H9 (cell line): ENCODE results near the gene P2RY12. TPM values are rescaled to one million over a fixed set of nuclear protein-coding genes. Genes with fewer than 3 reads are reported as not detected.

ENCODE experiments used
- DNase-seq: peaks from one replicate; pipeline ENCODE4 v3.0.0-alpha.2; 2017
- H2AFZ ChIP-seq: one replicate; pipeline ENCODE4 v1.6.1; 2013; ENCODE audit warnings: mild to moderate bottlenecking, low read length, control low read depth, moderate library complexity
- H2AK5ac ChIP-seq: 2 replicates; pipeline ENCODE4 v1.6.1; 2013; ENCODE audit warnings: low read length, control low read depth, mixed read lengths; ENCODE audit not compliant: insufficient read length
- H2BK120ac ChIP-seq: one replicate; pipeline ENCODE4 v1.6.1; 2013; ENCODE audit warnings: low read depth, mild to moderate bottlenecking, low read length, control low read depth, inconsistent platforms; ENCODE audit not compliant: poor library complexity, severe bottlenecking
- H2BK12ac ChIP-seq: 2 replicates; pipeline ENCODE4 v1.6.1; 2013; ENCODE audit warnings: low read length, control low read depth, mixed read lengths, low read depth; ENCODE audit not compliant: insufficient read length
- H2BK15ac ChIP-seq: 2 replicates; pipeline ENCODE4 v1.6.1; 2013; ENCODE audit warnings: low read depth, low read length, control low read depth
- H2BK20ac ChIP-seq: one replicate; pipeline ENCODE4 v1.6.1; 2013; ENCODE audit warnings: low read depth, mild to moderate bottlenecking, low read length, control low read depth, inconsistent platforms; ENCODE audit not compliant: poor library complexity, severe bottlenecking
- H2BK5ac ChIP-seq: 2 replicates; pipeline ENCODE4 v1.6.1; 2013; ENCODE audit warnings: low read length, control low read depth, mixed read lengths; ENCODE audit not compliant: insufficient read length
- H3K14ac ChIP-seq: 2 replicates; pipeline ENCODE4 v1.6.1; 2013; ENCODE audit warnings: low read length, control low read depth; ENCODE audit not compliant: insufficient read depth
- H3K18ac ChIP-seq: 2 replicates; pipeline ENCODE4 v1.6.1; 2013; ENCODE audit warnings: low read depth, mild to moderate bottlenecking, mixed read lengths, low read length, control low read depth; ENCODE audit not compliant: insufficient read length
- H3K23ac ChIP-seq: 2 replicates; pipeline ENCODE4 v1.6.1; 2013; ENCODE audit warnings: low read length, control low read depth, mixed read lengths, low read depth; ENCODE audit not compliant: insufficient read length
- H3K23me2 ChIP-seq: 2 replicates; pipeline ENCODE4 v1.6.1; 2013; ENCODE audit warnings: low read depth, mild to moderate bottlenecking, mixed read lengths, low read length, control low read depth; ENCODE audit not compliant: insufficient read length, poor library complexity, severe bottlenecking
- H3K27ac ChIP-seq: 2 replicates; pipeline ENCODE4 v1.5.1; 2013; ENCODE audit warnings: low read length, control low read depth, mixed read lengths, low read depth; ENCODE audit not compliant: insufficient read length
- H3K27me3 ChIP-seq: 2 replicates; pipeline ENCODE4 v1.6.1; 2013; ENCODE audit warnings: low read length, control low read depth, inconsistent platforms; ENCODE audit not compliant: insufficient read depth
- H3K4ac ChIP-seq: 2 replicates; pipeline ENCODE4 v1.6.1; 2013; ENCODE audit warnings: low read depth, mild to moderate bottlenecking, control low read depth, inconsistent platforms, low read length, moderate library complexity
- H3K4me1 ChIP-seq: 2 replicates; pipeline ENCODE4 v1.6.1; 2013; ENCODE audit warnings: low read length, control low read depth, inconsistent platforms; ENCODE audit not compliant: insufficient read depth
- H3K4me2 ChIP-seq: 2 replicates; pipeline ENCODE4 v1.6.1; 2013; ENCODE audit warnings: low read length, control low read depth, mixed read lengths; ENCODE audit not compliant: insufficient read length, insufficient read depth
- H3K56ac ChIP-seq: 2 replicates; pipeline ENCODE4 v1.6.1; 2013; ENCODE audit warnings: low read depth, mild to moderate bottlenecking, mixed read lengths, low read length, control low read depth; ENCODE audit not compliant: insufficient read length
- H3K79me1 ChIP-seq: 2 replicates; pipeline ENCODE4 v1.6.1; 2013; ENCODE audit warnings: low read depth, mild to moderate bottlenecking, moderate library complexity, low read length, control low read depth, inconsistent platforms; ENCODE audit not compliant: insufficient read depth, poor library complexity, severe bottlenecking
- H3K79me2 ChIP-seq: 2 replicates; pipeline ENCODE4 v1.6.1; 2013; ENCODE audit warnings: low read length, control low read depth, inconsistent platforms; ENCODE audit not compliant: insufficient read depth
- H3K9ac ChIP-seq: 2 replicates; pipeline ENCODE4 v1.6.1; 2013; ENCODE audit warnings: low read length, control low read depth, mixed read lengths; ENCODE audit not compliant: insufficient read length; ENCODE audit errors: extremely low read depth
- H3K9me3 ChIP-seq: one replicate; pipeline ENCODE4 v1.6.1; 2013; ENCODE audit warnings: low read depth, low read length, inconsistent platforms; ENCODE audit not compliant: control insufficient read depth
- H3T11ph ChIP-seq: one replicate; pipeline ENCODE4 v1.6.1; 2013; ENCODE audit warnings: mild to moderate bottlenecking, low read length, control low read depth, inconsistent platforms
- H4K20me1 ChIP-seq: one replicate; pipeline ENCODE4 v1.6.1; 2013; ENCODE audit not compliant: control insufficient read depth, insufficient read length, insufficient read depth
- H4K5ac ChIP-seq: 2 replicates; pipeline ENCODE4 v1.6.1; 2013; ENCODE audit warnings: low read depth, mild to moderate bottlenecking, mixed read lengths, low read length, control low read depth; ENCODE audit not compliant: insufficient read length
- H4K8ac ChIP-seq: replicated peaks from 2 replicates; pipeline ENCODE4 v1.6.1; 2013; ENCODE audit warnings: low read length, control low read depth, mixed read lengths, low read depth; ENCODE audit not compliant: insufficient read length
- H4K91ac ChIP-seq: 2 replicates; pipeline ENCODE4 v1.6.1; 2013; ENCODE audit warnings: low read depth, mild to moderate bottlenecking, moderate library complexity, mixed read lengths, low read length, control low read depth; ENCODE audit not compliant: insufficient read length
- H3K27ac Mint-ChIP-seq, 3 experiments: 2 replicates in 2 of 3; 3 replicates in 1 of 3; pipeline ENCODE4 v1.8.0; 2020 to 2021; ENCODE audit warnings: mixed read lengths in 3 of 3, mild to moderate bottlenecking in 1 of 3, moderate library complexity in 1 of 3
- H3K27me3 Mint-ChIP-seq: 2 replicates; pipeline ENCODE4 v1.8.0; 2021; ENCODE audit warnings: low read depth, mild to moderate bottlenecking, moderate library complexity, mixed read lengths
- H3K36me3 Mint-ChIP-seq, 3 experiments: 2 replicates in 2 of 3; 3 replicates in 1 of 3; pipeline ENCODE4 v1.8.0; 2020 to 2021; ENCODE audit warnings: low read depth in 3 of 3, mixed read lengths in 3 of 3; ENCODE audit not compliant: insufficient read depth in 1 of 3
- H3K4me1 Mint-ChIP-seq, 2 experiments: 2 replicates each; pipeline ENCODE4 v1.8.0; 2020; ENCODE audit warnings: mixed read lengths in 2 of 2
- H3K4me3 Mint-ChIP-seq, 2 experiments: 2 replicates in 1 of 2; 3 replicates in 1 of 2; pipeline ENCODE4 v1.8.0; 2020 to 2021; ENCODE audit warnings: mild to moderate bottlenecking in 2 of 2, mixed read lengths in 2 of 2, moderate library complexity in 1 of 2
- H3K9me3 Mint-ChIP-seq, 2 experiments: 2 replicates in 1 of 2; 3 replicates in 1 of 2; pipeline ENCODE4 v1.8.0; 2020; ENCODE audit warnings: mild to moderate bottlenecking in 2 of 2, mixed read lengths in 2 of 2, moderate library complexity in 1 of 2
- WGBS: extraction: QIAGEN DNeasy Blood & Tissue Kit; methylation state at CpG from one replicate; pipeline ENCODE4 v1.1.7; 2013; ENCODE audit warnings: missing lambda C conversion rate, low lambda C conversion rate, mixed read lengths; ENCODE audit not compliant: insufficient read length; ENCODE audit errors: extremely low coverage; 5-methylcytosine and 5-hydroxymethylcytosine counted together
- total RNA-seq: library from RNA; stranded (reverse); gene quantifications from 2 replicates; pipeline ENCODE4 v1.2.1, GENCODE V29; 2021
- TF ChIP-seq, protein P1 (sequence below): fragments of 200-600 bp; sonication (generic); conservative IDR thresholded peaks from 3 replicates; pipeline ENCODE4 v1.8.0; 2021; ENCODE audit warnings: antibody characterized with exemption, mild to moderate bottlenecking

P2RY12 gene
- total RNA-seq, 1 experiment from 2014 or later, result not detected

DNA sequence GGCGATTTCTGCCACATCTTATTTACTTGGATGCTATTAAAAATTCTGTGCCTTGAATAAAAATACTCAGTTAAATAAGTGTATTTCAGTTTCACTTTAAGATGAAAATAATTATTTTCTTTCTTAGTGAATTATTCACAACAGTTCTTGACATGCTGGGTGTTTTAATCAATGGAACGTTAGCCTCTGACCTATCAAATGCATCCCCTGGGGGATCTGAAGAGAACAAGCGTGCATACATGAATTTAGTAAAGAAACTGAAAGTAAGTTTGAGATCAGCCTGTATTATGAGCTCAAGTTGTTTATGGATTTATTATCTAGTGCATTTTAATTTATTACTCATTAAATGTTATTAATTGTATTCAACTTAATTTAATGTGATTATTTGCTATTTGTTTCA lies 597 bp downstream of the P2RY12 start:
- Histone ChIP-seq H3K14ac (no peak overlapping the region), H2BK120ac (no peak overlapping the region), H3K27ac (no peak overlapping the region), H2AFZ (no peak overlapping the region), H2BK20ac (no peak overlapping the region), H2AK5ac (no peak overlapping the region), H3T11ph (no peak overlapping the region), H3K27me3 (no peaks in the 10 kb centered on the region), H4K8ac (no peak overlapping the region), H3K79me1 (no peaks in the 10 kb centered on the region), H3K9ac (no peak overlapping the region), H4K20me1 (no peaks in the 10 kb centered on the region), H2BK15ac (no peak overlapping the region), H3K4ac (no peak overlapping the region), H3K9me3 (no peaks in the 10 kb centered on the region), H3K56ac (no peak overlapping the region), H2BK5ac (no peak overlapping the region), H3K23ac (no peak overlapping the region), H4K91ac (no peak overlapping the region), H2BK12ac (no peak overlapping the region), H3K79me2 (no peaks in the 10 kb centered on the region), H3K23me2 (no peaks in the 10 kb centered on the region), H3K4me1 (no peaks in the 10 kb centered on the region; the same call in 1 of the 2 replicates), H3K4me2 (no peak overlapping the region), H3K18ac (no peak overlapping the region), H4K5ac (no peak overlapping the region)
- Mint-ChIP-seq H3K9me3 (no peaks in the 10 kb centered on the region), H3K27me3 (no peaks in the 10 kb centered on the region), H3K4me1 (no peaks in the 10 kb centered on the region; a peak in 1 of 4 replicates), H3K27ac (no peak overlapping the region), H3K36me3 (peaks cover 10 to 32% (median 27%) of the 10 kb centered on the region in 3 experiments; a peak in 6 of 7 replicates), H3K4me3 (no peak overlapping the region)
- TF ChIP-seq, protein P1, sequence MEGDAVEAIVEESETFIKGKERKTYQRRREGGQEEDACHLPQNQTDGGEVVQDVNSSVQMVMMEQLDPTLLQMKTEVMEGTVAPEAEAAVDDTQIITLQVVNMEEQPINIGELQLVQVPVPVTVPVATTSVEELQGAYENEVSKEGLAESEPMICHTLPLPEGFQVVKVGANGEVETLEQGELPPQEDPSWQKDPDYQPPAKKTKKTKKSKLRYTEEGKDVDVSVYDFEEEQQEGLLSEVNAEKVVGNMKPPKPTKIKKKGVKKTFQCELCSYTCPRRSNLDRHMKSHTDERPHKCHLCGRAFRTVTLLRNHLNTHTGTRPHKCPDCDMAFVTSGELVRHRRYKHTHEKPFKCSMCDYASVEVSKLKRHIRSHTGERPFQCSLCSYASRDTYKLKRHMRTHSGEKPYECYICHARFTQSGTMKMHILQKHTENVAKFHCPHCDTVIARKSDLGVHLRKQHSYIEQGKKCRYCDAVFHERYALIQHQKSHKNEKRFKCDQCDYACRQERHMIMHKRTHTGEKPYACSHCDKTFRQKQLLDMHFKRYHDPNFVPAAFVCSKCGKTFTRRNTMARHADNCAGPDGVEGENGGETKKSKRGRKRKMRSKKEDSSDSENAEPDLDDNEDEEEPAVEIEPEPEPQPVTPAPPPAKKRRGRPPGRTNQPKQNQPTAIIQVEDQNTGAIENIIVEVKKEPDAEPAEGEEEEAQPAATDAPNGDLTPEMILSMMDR, result no peak
- no peak for DNase-seq
- WGBS, result no CpG with 5 or more reads among the region's 3 CpGs
